ENCODE data around the gene PRDM16. TPM values are rescaled to one million over a fixed set of nuclear protein-coding genes. Genes with fewer than 3 reads are reported as not detected.
A peak's percentile ranks its signal among the peaks of the same experiment; 100 is the strongest.

The PRDM16 gene
- total and polyA plus RNA-seq, 2 of the 13 experiments (the other 11 are each of a cell fraction or from before 2014, with no cell fraction given), result 0.15 to 0.81 TPM

DNA sequence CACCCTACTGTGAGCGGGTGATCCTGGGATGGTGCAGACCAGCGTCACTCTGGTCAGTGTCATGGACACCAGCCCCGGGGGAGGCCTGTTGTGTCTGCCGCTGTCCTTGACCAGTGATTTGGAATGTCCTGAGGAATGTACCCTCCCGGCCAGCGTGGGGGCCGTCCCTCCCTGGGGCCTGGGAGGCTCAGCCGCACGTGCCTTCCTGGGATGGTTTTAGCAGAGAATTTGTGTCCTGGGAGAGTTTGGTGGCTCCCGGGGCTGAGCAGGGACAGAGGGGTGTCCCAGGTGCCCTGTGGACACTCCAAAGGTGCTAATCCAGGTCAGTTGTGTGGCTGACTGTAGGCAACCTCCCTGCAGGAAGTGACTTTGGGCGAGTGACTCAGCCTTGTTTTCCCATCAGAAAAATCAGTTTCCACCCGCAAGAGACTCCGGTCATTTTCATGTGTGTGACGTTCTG lies 391.7 kb downstream of the PRDM16 start (continued):
- no peak for TF ChIP-seq REST (IDR thresholded peaks at IDR 0.05; ENCODE audit: borderline replicate concordance in 1 of 2, low read depth in 1 of 2, low read length in 2 of 2)
- 0 out of 2 replicates have a peak, but pooled peaks have one; percentile 20 for TF ChIP-seq ZNF580 (CRISPR knock-in tag; IDR thresholded peaks at IDR 0.05; ENCODE audit: borderline replicate concordance, low read depth)
- no peak for TF ChIP-seq HNRNPLL (IDR thresholded peaks at IDR 0.05; ENCODE audit: low read depth, low read length, poor library complexity, severe bottlenecking)
- TF ChIP-seq PITX1 (CRISPR knock-in tag; IDR thresholded peaks at IDR 0.05), result peak; percentile 49; the same call in 1 of the 2 replicates
- TF ChIP-seq CEBPZ (IDR thresholded peaks at IDR 0.05; ENCODE audit: low read length), result no peak
- no peak for TF ChIP-seq ZXDC (CRISPR knock-in tag; IDR thresholded peaks at IDR 0.05)
- no peak for TF ChIP-seq TP53 (CRISPR knock-in tag; conservative IDR thresholded peaks at IDR 0.05)
- peak; percentile 14; the same call in 1 of the 2 replicates for TF ChIP-seq YEATS4 (CRISPR knock-in tag; IDR thresholded peaks at IDR 0.05; ENCODE audit: borderline replicate concordance)
- no peak for TF ChIP-seq NFKBIZ (CRISPR knock-in tag; IDR thresholded peaks at IDR 0.05)
- no peak; the same call in 1 of the 2 replicates for TF ChIP-seq LRRFIP1 (CRISPR knock-in tag; conservative IDR thresholded peaks at IDR 0.05)
- TF ChIP-seq, protein P1, sequence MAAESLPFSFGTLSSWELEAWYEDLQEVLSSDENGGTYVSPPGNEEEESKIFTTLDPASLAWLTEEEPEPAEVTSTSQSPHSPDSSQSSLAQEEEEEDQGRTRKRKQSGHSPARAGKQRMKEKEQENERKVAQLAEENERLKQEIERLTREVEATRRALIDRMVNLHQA (CRISPR knock-in tag; IDR thresholded peaks at IDR 0.05), result no peak
- TF ChIP-seq RNF2 (conservative IDR thresholded peaks at IDR 0.05; ENCODE audit: low read depth), result no peak
- no peak for TF ChIP-seq DPF2 (CRISPR knock-in tag; IDR thresholded peaks at IDR 0.05; ENCODE audit: borderline replicate concordance, low read depth)
- no peak for TF ChIP-seq TBX3 (IDR thresholded peaks at IDR 0.05; ENCODE audit: borderline replicate concordance)
- no peak for TF ChIP-seq ZNF160 (CRISPR knock-in tag; IDR thresholded peaks at IDR 0.05)
- TF ChIP-seq ELF1 (CRISPR knock-in tag; IDR thresholded peaks at IDR 0.05), result 0 out of 2 replicates have a peak, but pooled peaks have one; percentile 19
